Astrocyte of the cerebellum (primary cell): ENCODE measurements around the gene PDXK.

Experiments used
- DNase-seq: peaks from one replicate; pipeline ENCODE4 v3.0.0-alpha.2; 2011; ENCODE audit warnings: low read depth
- H3K4me3 ChIP-seq: 2 replicates; pipeline ENCODE4 v1.5.1; 2011; ENCODE audit warnings: mild to moderate bottlenecking, low read depth, low read length, moderate library complexity
- CTCF ChIP-seq: IDR thresholded peaks from 2 replicates; pipeline ENCODE4 v1.5.1; 2012; ENCODE audit warnings: low read length, low read depth, moderate library complexity, mild to moderate bottlenecking; ENCODE audit errors: missing control alignments
- in situ Hi-C: cut with HindIII; loops from 2 replicates; pipeline ENCODE4 v1.10.0; 2017; ENCODE audit warnings: low sequenced_read_pairs

PDXK gene

GRCh38 chr21:43691086-43691795 is 27.7 kb upstream of the PDXK start:
- no peak for TF ChIP-seq CTCF
- in situ Hi-C loops: no loop called here
- no peak overlapping the region for H3K4me3 ChIP-seq
- no peak for DNase-seq

GRCh38 chr21:43691801-43692200 is 27.1 kb upstream of the PDXK start:
- TF ChIP-seq CTCF: no peak
- DNase-seq: no peak
- in situ Hi-C loops: no loop called here
- no peak overlapping the region for H3K4me3 ChIP-seq

- no peak for DNase-seq
- TF ChIP-seq CTCF: no peak
- in situ Hi-C loops: no loop called here
- H3K4me3 ChIP-seq: no peak overlapping the region
Observed at GRCh38 chr21:43692949-43693348, 26.0 kb upstream of the PDXK start.

GRCh38 chr21:43693981-43694380 is 24.9 kb upstream of the PDXK start:
- TF ChIP-seq CTCF: no peak
- in situ Hi-C loops: no loop called here
- H3K4me3 ChIP-seq: no peak overlapping the region
- DNase-seq: no peak

- TF ChIP-seq CTCF: no peak
- in situ Hi-C loops: no loop called here
Observed at GRCh38 chr21:43694437-43695079, 24.4 kb upstream of the PDXK start.

GRCh38 chr21:43696214-43696613 is 22.7 kb upstream of the PDXK start:
- no peak for TF ChIP-seq CTCF
- in situ Hi-C loops: no loop called here
- no peak overlapping the region for H3K4me3 ChIP-seq
- DNase-seq: no peak

More at GRCh38 chr21:43694437-43695079, 24.4 kb upstream of the PDXK start:
- no peak overlapping the region for H3K4me3 ChIP-seq
- DNase-seq: no peak
